HepG2 (cell line): ENCODE results near the gene CAMSAP2. TPM values are rescaled to one million over a fixed set of nuclear protein-coding genes. Genes with fewer than 3 reads are reported as not detected.

Experiments used
- ATAC-seq: fragments of 200-7000 bp; cut with Tn5 transposase; 3 replicates; pipeline ENCODE4 v1.9.1; 2020; ENCODE audit warnings: mild to moderate bottlenecking, moderate library complexity
- BruUV-seq: library from RNA; stranded (reverse); fragments of 400-500 nt; replicated peaks from 2 replicates; lab custom pipeline; 2021; lab: Mats Ljungman, UMichigan
- CTCF ChIA-PET: fragments of 300-600 bp; formaldehyde crosslinking; extraction: SDS; loops from one replicate; lab custom pipeline; 2021; ENCODE audit warnings: low total read pairs, inconsistent platforms, low intra/inter-chr PET ratio; lab: Yijun Ruan, JAX
- POLR2A ChIA-PET: fragments of 350-600 bp; sonication (Branson Sonifier 250); formaldehyde crosslinking; loops from one replicate; lab custom pipeline; 2020; ENCODE audit warnings: antibody characterized with exemption, inconsistent platforms; lab: Yijun Ruan, JAX
- DNase-seq: peaks from one replicate; pipeline ENCODE4 v3.0.0-alpha.2; 2015; ENCODE audit warnings: low spot score
- FAIRE-seq: peaks from 3 replicates; lab custom pipeline; 2011; peaks lifted over from hg19 to GRCh38; lab: Jason Lieb, UNC
- H2AFZ ChIP-seq: one replicate; pipeline ENCODE4 v1.6.1; 2011; ENCODE audit warnings: low read length, inconsistent platforms
- H3K27ac ChIP-seq: fragments of 300-600 bp; 3 replicates; pipeline ENCODE4 v1.8.0; 2011; ENCODE audit warnings: mixed run types, mild to moderate bottlenecking, mixed read lengths, low read length, inconsistent platforms; ENCODE audit not compliant: insufficient read depth; ENCODE audit errors: extremely low read length
- H3K27me3 ChIP-seq, 2 experiments: fragments of 200-600 bp in 1 of 2; 2 replicates in 1 of 2; 3 replicates in 1 of 2; pipeline versions ENCODE4 v1.6.0 to v1.8.0; 2011; ENCODE audit warnings: low read length in 2 of 2, mild to moderate bottlenecking in 2 of 2, moderate library complexity in 2 of 2, inconsistent platforms in 1 of 2; ENCODE audit not compliant: insufficient read depth in 2 of 2, control insufficient read depth in 1 of 2
- H3K36me3 ChIP-seq, 2 experiments: fragments of 200-600 bp in 1 of 2; replicated peaks in 1 of 2; 2 replicates in 1 of 2; 3 replicates in 1 of 2; pipeline versions ENCODE4 v1.5.1 to v1.8.0; 2011; ENCODE audit warnings: low read length in 2 of 2, inconsistent platforms in 1 of 2; ENCODE audit not compliant: insufficient read depth in 2 of 2, control insufficient read depth in 1 of 2
- H3K4me1 ChIP-seq: 2 replicates; pipeline ENCODE4 v1.5.1; 2012; ENCODE audit warnings: low read length, inconsistent platforms; ENCODE audit not compliant: insufficient read depth
- H3K4me2 ChIP-seq: 2 replicates; pipeline ENCODE4 v1.6.0; 2011; ENCODE audit warnings: low read depth, low read length, inconsistent platforms
- H3K4me3 ChIP-seq, 3 experiments: fragments of 200-600 bp in 1 of 3; sonication (generic), shearing (Covaris generic) in 1 of 3; replicated peaks in 1 of 3; 2 replicates each; pipeline ENCODE4 v1.5.1; 2011 to 2016; ENCODE audit warnings: low read length in 3 of 3, inconsistent platforms in 2 of 3, low read depth in 2 of 3, mild to moderate bottlenecking in 2 of 3, control low read depth in 1 of 3, mixed read lengths in 1 of 3; ENCODE audit not compliant: insufficient read depth in 1 of 3
- H3K79me2 ChIP-seq: one replicate; pipeline ENCODE4 v1.6.1; 2011; ENCODE audit warnings: low read length, inconsistent platforms; ENCODE audit not compliant: insufficient read depth
- H3K9ac ChIP-seq: 2 replicates; pipeline ENCODE4 v1.6.0; 2011; ENCODE audit warnings: mild to moderate bottlenecking, low read depth, low read length, inconsistent platforms; ENCODE audit not compliant: insufficient read depth
- H3K9me3 ChIP-seq: 2 replicates; pipeline ENCODE4 v1.5.1; 2012; ENCODE audit warnings: mild to moderate bottlenecking, low read length
- H4K20me1 ChIP-seq: 2 replicates; pipeline ENCODE4 v1.6.0; 2011; ENCODE audit warnings: inconsistent platforms, mild to moderate bottlenecking, low read length, moderate library complexity; ENCODE audit not compliant: insufficient read depth
- ARNT ChIP-seq: fragments of 450-650 bp; IDR thresholded peaks from 2 replicates; pipeline ENCODE4 v1.6.1; 2017
- FOXJ3 ChIP-seq: sonication (generic); formaldehyde crosslinking; IDR thresholded peaks from 2 replicates; pipeline ENCODE4 v1.4.0; 2020; ENCODE audit warnings: missing genetic modification reagents, mild to moderate bottlenecking, borderline replicate concordance
- FUBP1 ChIP-seq: sonication (generic); formaldehyde crosslinking; IDR thresholded peaks from 2 replicates; pipeline ENCODE4 v1.5.1; 2020; ENCODE audit warnings: missing genetic modification reagents, mild to moderate bottlenecking, borderline replicate concordance
- HDAC1 ChIP-seq: sonication (generic); formaldehyde crosslinking; IDR thresholded peaks from 2 replicates; pipeline ENCODE4 v1.5.1; 2020; ENCODE audit warnings: mild to moderate bottlenecking, missing genetic modification reagents
- JUN ChIP-seq: sonication (generic); formaldehyde crosslinking; IDR thresholded peaks from 2 replicates; pipeline ENCODE4 v1.4.0; 2020; ENCODE audit warnings: mild to moderate bottlenecking, missing genetic modification reagents
- MZF1 ChIP-seq: sonication (generic); formaldehyde crosslinking; IDR thresholded peaks from 2 replicates; pipeline ENCODE4 v1.8.1; 2023; ENCODE audit warnings: mild to moderate bottlenecking, missing genetic modification reagents, borderline replicate concordance
- NAIF1 ChIP-seq: sonication (generic); formaldehyde crosslinking; IDR thresholded peaks from 2 replicates; pipeline ENCODE4 v1.5.0; 2020; ENCODE audit warnings: mild to moderate bottlenecking, missing genetic modification reagents, borderline replicate concordance
- NFE2L2 ChIP-seq: fragments of 150-350 bp; IDR thresholded peaks from 2 replicates; pipeline ENCODE4 v1.6.1; 2014; ENCODE audit warnings: low read length
- NFIC ChIP-seq: IDR thresholded peaks from 2 replicates; pipeline ENCODE4 v1.6.1; 2012; ENCODE audit warnings: mild to moderate bottlenecking, low read length, inconsistent platforms
- NR2F6 ChIP-seq, 2 experiments: IDR thresholded peaks; 2 replicates each; pipeline ENCODE4 v1.6.1; 2016; ENCODE audit warnings: antibody characterized with exemption in 1 of 2, mild to moderate bottlenecking in 1 of 2
- PCBP2 ChIP-seq: fragments of 200-400 bp; formaldehyde crosslinking; optimal IDR thresholded peaks from 2 replicates; pipeline ENCODE3; 2018; ENCODE audit warnings: low read length, low read depth; ENCODE audit not compliant: poor library complexity, severe bottlenecking
- REL ChIP-seq: sonication (generic); formaldehyde crosslinking; conservative IDR thresholded peaks from 2 replicates; pipeline ENCODE4 v1.8.0; 2022; ENCODE audit warnings: mild to moderate bottlenecking, missing genetic modification reagents, moderate library complexity
- SRSF1 ChIP-seq: fragments of 200-400 bp; formaldehyde crosslinking; optimal IDR thresholded peaks from 2 replicates; pipeline ENCODE3; 2017; ENCODE audit warnings: mild to moderate bottlenecking, low read depth, low read length, moderate library complexity
- ZBTB38 ChIP-seq: sonication (generic); formaldehyde crosslinking; IDR thresholded peaks from 2 replicates; pipeline ENCODE4 v1.5.1; 2020; ENCODE audit warnings: mild to moderate bottlenecking, missing genetic modification reagents
- ZFP36L2 ChIP-seq: sonication (generic); formaldehyde crosslinking; IDR thresholded peaks from 2 replicates; pipeline ENCODE4 v1.4.0; 2020; ENCODE audit warnings: missing genetic modification reagents
- ZNF224 ChIP-seq: sonication (generic); formaldehyde crosslinking; IDR thresholded peaks from 2 replicates; pipeline ENCODE4 v1.5.0; 2020; ENCODE audit warnings: mild to moderate bottlenecking, missing genetic modification reagents
- ZNF674 ChIP-seq: sonication (generic); formaldehyde crosslinking; IDR thresholded peaks from 2 replicates; pipeline ENCODE4 v1.5.0; 2020; ENCODE audit warnings: low read depth, mild to moderate bottlenecking, missing genetic modification reagents
- ZNF747 ChIP-seq: sonication (generic); formaldehyde crosslinking; IDR thresholded peaks from 2 replicates; pipeline ENCODE4 v1.8.1; 2023; ENCODE audit warnings: missing genetic modification reagents, mild to moderate bottlenecking, borderline replicate concordance
- ZNF816 ChIP-seq: sonication (generic); formaldehyde crosslinking; IDR thresholded peaks from 2 replicates; pipeline ENCODE4 v1.8.0; 2022; ENCODE audit warnings: missing genetic modification reagents, mild to moderate bottlenecking, borderline replicate concordance
- WGBS: methylation state at CpG from one replicate; pipeline ENCODE4 v1.1.6; 2017; ENCODE audit warnings: low lambda C conversion rate; 5-methylcytosine and 5-hydroxymethylcytosine counted together
- in situ Hi-C: cut with HindIII; loops from 2 replicates; pipeline ENCODE4 v1.10.0; 2017; ENCODE audit warnings: low pct_unique_long_range_greater_than_20kb; ENCODE audit not compliant: extremely low pct_ligation_motif_present
- intact Hi-C: fragments of 100-400 bp; cut with micrococcal nuclease; formaldehyde crosslinking; loops from one replicate; pipeline ENCODE4 v1.10.0; 2022; ENCODE audit not compliant: unreplicated experiment
- polyA plus RNA-seq, 8 experiments: library from polyadenylated mRNA; depleted of rRNA in 3 of 8; stranded (reverse) in 7 of 8; unstranded in 1 of 8; fragments of >200 nt; fragmentation: Illumina TruSeq in 4 of 8; extraction: Trizol in 4 of 8; gene quantifications; 2 replicates each; pipeline versions ENCODE4 v1.2.1 to v1.2.3, GENCODE V29; 2011 to 2016; ENCODE audit warnings: low read depth in 4 of 8, missing spikeins in 1 of 8, mixed read lengths in 1 of 8; ENCODE audit not compliant: insufficient read depth in 1 of 8
- total RNA-seq, 5 experiments: library from RNA; depleted of rRNA; stranded (reverse); fragments of >200 nt; fragmentation: Illumina TruSeq; extraction: Trizol; gene quantifications; 2 replicates each; pipeline ENCODE4 v1.2.3, GENCODE V29; 2016; ENCODE audit warnings: low read depth in 1 of 5
- TF ChIP-seq, protein P1 (sequence below): sonication (generic); formaldehyde crosslinking; IDR thresholded peaks from 2 replicates; pipeline ENCODE4 v1.4.0; 2020; ENCODE audit warnings: missing genetic modification reagents

Gene CAMSAP2
- total and polyA plus RNA-seq, 2 of the 13 experiments (the other 11 are each of a cell fraction or from before 2014, with no cell fraction given) = 3.4 to 8.2 TPM

GRCh38 chr1:200751717-200752116 lies 13.0 kb downstream of the CAMSAP2 start:
- Histone ChIP-seq H3K27ac (no peak overlapping the region), H3K4me2 (no peak overlapping the region), H3K36me3 (0 out of 5 replicates have a peak, but pooled peaks cover 0 to 2% of the 10 kb centered on the region in 2 experiments), H2AFZ (no peak overlapping the region), H3K9me3 (no peaks in the 10 kb centered on the region), H3K27me3 (no peaks in the 10 kb centered on the region), H4K20me1 (no peaks in the 10 kb centered on the region), H3K4me1 (no peaks in the 10 kb centered on the region), H3K9ac (no peak overlapping the region), H3K4me3 (no peak overlapping the region), H3K79me2 (peaks cover 7% of the 10 kb centered on the region)
- intact Hi-C loops = no loop called here
- DNase-seq (no peak), FAIRE-seq (no peak), ATAC-seq (no peak)
- BruUV-seq = no TSS peak
- ChIA-PET CTCF (no interaction called here), POLR2A (no interaction called here)
- in situ Hi-C loops = no loop called here
- WGBS = 100% methylated on average over 2 of the region's 2 CpGs
- TF ChIP-seq, protein P1, sequence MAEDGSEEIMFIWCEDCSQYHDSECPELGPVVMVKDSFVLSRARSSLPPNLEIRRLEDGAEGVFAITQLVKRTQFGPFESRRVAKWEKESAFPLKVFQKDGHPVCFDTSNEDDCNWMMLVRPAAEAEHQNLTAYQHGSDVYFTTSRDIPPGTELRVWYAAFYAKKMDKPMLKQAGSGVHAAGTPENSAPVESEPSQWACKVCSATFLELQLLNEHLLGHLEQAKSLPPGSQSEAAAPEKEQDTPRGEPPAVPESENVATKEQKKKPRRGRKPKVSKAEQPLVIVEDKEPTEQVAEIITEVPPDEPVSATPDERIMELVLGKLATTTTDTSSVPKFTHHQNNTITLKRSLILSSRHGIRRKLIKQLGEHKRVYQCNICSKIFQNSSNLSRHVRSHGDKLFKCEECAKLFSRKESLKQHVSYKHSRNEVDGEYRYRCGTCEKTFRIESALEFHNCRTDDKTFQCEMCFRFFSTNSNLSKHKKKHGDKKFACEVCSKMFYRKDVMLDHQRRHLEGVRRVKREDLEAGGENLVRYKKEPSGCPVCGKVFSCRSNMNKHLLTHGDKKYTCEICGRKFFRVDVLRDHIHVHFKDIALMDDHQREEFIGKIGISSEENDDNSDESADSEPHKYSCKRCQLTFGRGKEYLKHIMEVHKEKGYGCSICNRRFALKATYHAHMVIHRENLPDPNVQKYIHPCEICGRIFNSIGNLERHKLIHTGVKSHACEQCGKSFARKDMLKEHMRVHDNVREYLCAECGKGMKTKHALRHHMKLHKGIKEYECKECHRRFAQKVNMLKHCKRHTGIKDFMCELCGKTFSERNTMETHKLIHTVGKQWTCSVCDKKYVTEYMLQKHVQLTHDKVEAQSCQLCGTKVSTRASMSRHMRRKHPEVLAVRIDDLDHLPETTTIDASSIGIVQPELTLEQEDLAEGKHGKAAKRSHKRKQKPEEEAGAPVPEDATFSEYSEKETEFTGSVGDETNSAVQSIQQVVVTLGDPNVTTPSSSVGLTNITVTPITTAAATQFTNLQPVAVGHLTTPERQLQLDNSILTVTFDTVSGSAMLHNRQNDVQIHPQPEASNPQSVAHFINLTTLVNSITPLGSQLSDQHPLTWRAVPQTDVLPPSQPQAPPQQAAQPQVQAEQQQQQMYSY (CRISPR knock-in tag) = no peak
- TF ChIP-seq FOXJ3 = no peak
- TF ChIP-seq NFE2L2 = no peak
- TF ChIP-seq NR2F6 (IDR thresholded peaks at IDR 0.05) = no peak
- TF ChIP-seq NR2F6 (CRISPR knock-in tag; IDR thresholded peaks at IDR 0.05) = no peak
- no peak for TF ChIP-seq ZBTB38 (CRISPR knock-in tag)
- TF ChIP-seq JUN (CRISPR knock-in tag) = no peak
- no peak for TF ChIP-seq ARNT
- TF ChIP-seq PCBP2 = no peak
- no peak for TF ChIP-seq ZNF224
- no peak for TF ChIP-seq SRSF1
- no peak for TF ChIP-seq ZNF816 (CRISPR knock-in tag)
- TF ChIP-seq NFIC = no peak
- TF ChIP-seq ZFP36L2 (CRISPR knock-in tag) = no peak
- TF ChIP-seq ZNF747 (CRISPR knock-in tag) = no peak
- TF ChIP-seq NAIF1 (CRISPR knock-in tag) = no peak
- TF ChIP-seq HDAC1 = no peak
- TF ChIP-seq ZNF674 (CRISPR knock-in tag) = no peak
- no peak for TF ChIP-seq REL (CRISPR knock-in tag)
- no peak for TF ChIP-seq MZF1 (CRISPR knock-in tag)
- no peak for TF ChIP-seq FUBP1 (CRISPR knock-in tag)
